Measurements from ENCODE around the gene CMC1. TPM values are rescaled to one million over a fixed set of nuclear protein-coding genes. Genes with fewer than 3 reads are reported as not detected.

The CMC1 gene
- total and polyA plus RNA-seq, 2 experiments from 2014 or later, result 22.6 to 45.8 TPM

DNA sequence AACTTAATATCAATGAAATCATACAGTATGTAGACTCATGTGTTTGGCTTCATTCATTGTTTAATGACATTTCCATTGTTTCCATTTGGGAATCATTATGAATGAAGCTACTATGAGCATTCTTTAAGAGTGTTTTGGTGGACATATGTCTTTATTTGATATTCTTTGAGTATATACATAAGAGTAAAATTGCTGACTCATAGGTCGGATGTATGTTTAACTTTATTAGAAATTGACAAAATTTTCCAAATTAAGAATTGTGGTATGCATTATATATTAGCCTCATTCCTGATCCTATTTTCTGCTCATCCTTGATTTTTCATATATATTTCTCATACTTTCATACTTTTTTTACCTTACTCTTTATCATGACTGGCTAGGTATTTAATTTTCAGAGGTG is 28.7 kb upstream of the CMC1 start:
- 82% methylated on average over 1 of the region's 1 CpG for WGBS (ENCODE audit: low lambda C conversion rate, missing lambda C conversion rate)
- Histone ChIP-seq H3K4me1 (ENCODE audit: insufficient read depth) (no peaks in the 10 kb centered on the region), H3K79me2 (no peaks in the 10 kb centered on the region), H4K20me1 (ENCODE audit: insufficient read depth, poor library complexity, severe bottlenecking) (no peaks in the 10 kb centered on the region), H3K4me2 (no peak overlapping the region), H2AFZ (no peak overlapping the region), H3K9me3 (ENCODE audit: low read depth) (no peaks in the 10 kb centered on the region), H3K27ac (no peak overlapping the region), H3K4me3 (no peak overlapping the region), H3K9me2 (replicated peaks; ENCODE audit: insufficient read depth) (no peaks in the 10 kb centered on the region), H3K36me3 (replicated peaks; ENCODE audit: insufficient read depth, low read depth) (no peaks in the 10 kb centered on the region), H3K27me3 (no peaks in the 10 kb centered on the region)
- no peak for DNase-seq (ENCODE audit: low spot score)
- no peak for TF ChIP-seq EZH2phosphoT487 (IDR thresholded peaks at IDR 0.05; ENCODE audit: low read depth, severe bottlenecking, unreplicated experiment)
- TF ChIP-seq EZH2 (IDR thresholded peaks at IDR 0.05; ENCODE audit: borderline replicate concordance), result no peak
- TF ChIP-seq, protein P1, sequence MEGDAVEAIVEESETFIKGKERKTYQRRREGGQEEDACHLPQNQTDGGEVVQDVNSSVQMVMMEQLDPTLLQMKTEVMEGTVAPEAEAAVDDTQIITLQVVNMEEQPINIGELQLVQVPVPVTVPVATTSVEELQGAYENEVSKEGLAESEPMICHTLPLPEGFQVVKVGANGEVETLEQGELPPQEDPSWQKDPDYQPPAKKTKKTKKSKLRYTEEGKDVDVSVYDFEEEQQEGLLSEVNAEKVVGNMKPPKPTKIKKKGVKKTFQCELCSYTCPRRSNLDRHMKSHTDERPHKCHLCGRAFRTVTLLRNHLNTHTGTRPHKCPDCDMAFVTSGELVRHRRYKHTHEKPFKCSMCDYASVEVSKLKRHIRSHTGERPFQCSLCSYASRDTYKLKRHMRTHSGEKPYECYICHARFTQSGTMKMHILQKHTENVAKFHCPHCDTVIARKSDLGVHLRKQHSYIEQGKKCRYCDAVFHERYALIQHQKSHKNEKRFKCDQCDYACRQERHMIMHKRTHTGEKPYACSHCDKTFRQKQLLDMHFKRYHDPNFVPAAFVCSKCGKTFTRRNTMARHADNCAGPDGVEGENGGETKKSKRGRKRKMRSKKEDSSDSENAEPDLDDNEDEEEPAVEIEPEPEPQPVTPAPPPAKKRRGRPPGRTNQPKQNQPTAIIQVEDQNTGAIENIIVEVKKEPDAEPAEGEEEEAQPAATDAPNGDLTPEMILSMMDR (IDR thresholded peaks at IDR 0.05; ENCODE audit: poor library complexity), result no peak

DNA sequence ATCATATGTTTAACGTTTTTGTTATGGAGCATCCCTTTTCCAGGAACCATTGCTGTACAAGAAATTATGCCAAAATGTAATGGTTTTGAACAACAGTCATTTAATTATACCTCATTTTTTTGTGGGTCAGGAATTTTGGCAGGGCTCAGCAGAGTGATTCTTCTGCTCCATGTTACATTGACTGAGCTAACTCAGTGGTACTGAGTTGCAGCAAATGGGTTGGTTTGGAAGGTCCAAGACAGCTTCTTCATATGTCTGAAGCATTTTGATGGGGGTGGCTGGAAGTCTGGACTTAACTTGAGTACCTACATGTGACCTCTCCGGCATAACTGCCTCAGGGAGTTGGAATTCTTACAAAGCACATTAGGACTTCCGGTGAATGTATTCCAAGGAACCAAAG is 26.0 kb upstream of the CMC1 start:
- no peak overlapping the region for H3K4me2 ChIP-seq

DNA sequence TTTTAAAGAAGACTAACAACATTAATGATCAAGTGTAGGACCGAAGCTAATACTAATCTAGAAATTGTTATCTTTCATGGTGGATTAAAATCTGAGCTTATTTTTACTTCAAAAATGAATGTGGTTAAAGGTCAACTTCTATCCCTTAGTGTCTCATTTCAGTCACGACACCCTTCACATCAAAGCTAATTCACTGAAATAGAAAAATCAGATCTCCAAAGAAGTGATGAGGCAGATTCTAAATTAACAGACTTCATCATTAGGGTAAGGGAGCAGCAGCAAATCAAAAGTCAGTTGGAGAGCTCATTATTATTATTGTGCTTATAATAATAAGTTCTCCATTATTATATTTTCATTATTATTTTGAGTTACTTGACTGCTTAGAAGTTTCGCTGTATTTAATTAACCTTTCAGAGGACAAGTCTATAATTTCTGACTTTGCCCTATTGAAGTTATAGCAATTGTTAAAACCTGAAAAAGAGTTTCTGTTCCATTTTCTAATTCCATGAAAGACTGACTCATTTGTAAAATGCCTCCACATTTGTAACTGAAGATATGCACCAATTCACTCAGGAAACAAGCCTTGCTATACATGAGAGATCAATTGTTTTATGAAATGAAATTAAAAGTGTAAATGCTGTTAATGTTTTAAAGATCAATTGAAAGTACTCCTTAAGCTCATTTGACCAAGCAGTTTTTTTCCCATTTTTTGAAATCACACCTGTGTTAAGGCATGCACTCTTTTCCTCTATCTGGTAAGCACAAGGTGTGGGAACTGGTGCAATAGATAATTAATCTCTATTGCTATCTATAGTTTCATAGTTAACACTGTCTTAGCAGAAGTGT is 23.1 kb upstream of the CMC1 start:
- H4K20me1 ChIP-seq (ENCODE audit: insufficient read depth, poor library complexity, severe bottlenecking), result no peaks in the 10 kb centered on the region
- no peak overlapping the region for H3K4me3 ChIP-seq
- no peaks in the 10 kb centered on the region for H3K36me3 ChIP-seq (replicated peaks; ENCODE audit: insufficient read depth, low read depth)
- H3K4me1 ChIP-seq (ENCODE audit: insufficient read depth), result no peaks in the 10 kb centered on the region
- no peaks in the 10 kb centered on the region for H3K9me2 ChIP-seq (replicated peaks; ENCODE audit: insufficient read depth)
- H3K9me3 ChIP-seq (ENCODE audit: low read depth), result no peaks in the 10 kb centered on the region
- DNase-seq (ENCODE audit: low spot score), result no peak
- TF ChIP-seq EZH2 (IDR thresholded peaks at IDR 0.05; ENCODE audit: borderline replicate concordance) (no peak), EZH2phosphoT487 (IDR thresholded peaks at IDR 0.05; ENCODE audit: low read depth, severe bottlenecking, unreplicated experiment) (no peak)
- TF ChIP-seq, protein P1 (IDR thresholded peaks at IDR 0.05; ENCODE audit: poor library complexity), result no peak
- no peak overlapping the region for H2AFZ ChIP-seq
- no peaks in the 10 kb centered on the region for H3K79me2 ChIP-seq
- no peak overlapping the region for H3K4me2 ChIP-seq
- 87% methylated on average over 3 of the region's 3 CpGs for WGBS (ENCODE audit: low lambda C conversion rate, missing lambda C conversion rate)
- no peaks in the 10 kb centered on the region for H3K27me3 ChIP-seq
- H3K27ac ChIP-seq, result no peak overlapping the region

More for the DNA sequence above, 26.0 kb upstream of the CMC1 start:
- no peak overlapping the region for H2AFZ ChIP-seq
- no peaks in the 10 kb centered on the region for H4K20me1 ChIP-seq (ENCODE audit: insufficient read depth, poor library complexity, severe bottlenecking)
- H3K79me2 ChIP-seq, result no peaks in the 10 kb centered on the region
- H3K9me3 ChIP-seq (ENCODE audit: low read depth), result no peaks in the 10 kb centered on the region
- DNase-seq (ENCODE audit: low spot score), result no peak
- 94% methylated on average over 3 of the region's 3 CpGs for WGBS (ENCODE audit: low lambda C conversion rate, missing lambda C conversion rate)
- H3K27me3 ChIP-seq, result no peaks in the 10 kb centered on the region
- no peak overlapping the region for H3K4me3 ChIP-seq
- no peak overlapping the region for H3K27ac ChIP-seq
- TF ChIP-seq EZH2phosphoT487 (IDR thresholded peaks at IDR 0.05; ENCODE audit: low read depth, severe bottlenecking, unreplicated experiment), result no peak
- TF ChIP-seq, protein P1 (IDR thresholded peaks at IDR 0.05; ENCODE audit: poor library complexity), result no peak
- TF ChIP-seq EZH2 (IDR thresholded peaks at IDR 0.05; ENCODE audit: borderline replicate concordance), result no peak
- H3K9me2 ChIP-seq (replicated peaks; ENCODE audit: insufficient read depth), result no peaks in the 10 kb centered on the region
- no peaks in the 10 kb centered on the region for H3K36me3 ChIP-seq (replicated peaks; ENCODE audit: insufficient read depth, low read depth)
- H3K4me1 ChIP-seq (ENCODE audit: insufficient read depth), result no peaks in the 10 kb centered on the region

All from hepatocyte (in vitro differentiated cells).